SK-N-SH (cell line): ENCODE measurements around the gene P2RY6.

Source experiments
- CHD2 ChIP-seq: fragments of 150-350 bp; IDR thresholded peaks from 2 replicates; pipeline ENCODE4 v1.6.1; 2018; ENCODE audit warnings: low read length; ENCODE audit not compliant: partially characterized antibody
- CTCF ChIP-seq: fragments of 200-600 bp; sonication (generic); IDR thresholded peaks from 2 replicates; pipeline ENCODE4 v1.6.1; 2017; ENCODE audit warnings: antibody characterized with exemption, mild to moderate bottlenecking, moderate library complexity
- EZH2phosphoT487 ChIP-seq: fragments of 200-600 bp; sonication (generic); IDR thresholded peaks from 2 replicates; pipeline ENCODE4 v1.6.1; 2017; ENCODE audit warnings: low read depth, mixed run types, mild to moderate bottlenecking, antibody characterized with exemption, moderate library complexity, borderline replicate concordance
- FOXJ3 ChIP-seq: sonication (generic); formaldehyde crosslinking; IDR thresholded peaks from 2 replicates; pipeline ENCODE4 v1.5.1; 2020; ENCODE audit warnings: mild to moderate bottlenecking, missing genetic modification reagents
- MAX ChIP-seq: IDR thresholded peaks from 2 replicates; pipeline ENCODE4 v1.4.0; 2012; ENCODE audit warnings: low read depth
- POLR2AphosphoS5 ChIP-seq: IDR thresholded peaks from 2 replicates; pipeline ENCODE4 v1.6.1; 2012; ENCODE audit warnings: low read depth, low read length
- RCOR1 ChIP-seq: fragments of 150-350 bp; IDR thresholded peaks from 2 replicates; pipeline ENCODE4 v1.6.1; 2017; ENCODE audit warnings: antibody characterized with exemption, low read length
- REST ChIP-seq: IDR thresholded peaks from 2 replicates; pipeline ENCODE4 v1.6.1; 2012; ENCODE audit warnings: mild to moderate bottlenecking, low read depth, low read length, moderate library complexity
- RFX5 ChIP-seq: IDR thresholded peaks from 2 replicates; pipeline ENCODE4 v1.6.1; 2012; ENCODE audit warnings: mild to moderate bottlenecking, improper control_type of control experiment, low read length
- TF ChIP-seq, protein P1 (sequence below): IDR thresholded peaks from 2 replicates; pipeline ENCODE4 v1.4.0; 2012; ENCODE audit warnings: low read depth, borderline replicate concordance

- TF ChIP-seq RCOR1: no peak
- TF ChIP-seq CTCF: no peak
- no peak for TF ChIP-seq CHD2
- no peak for TF ChIP-seq FOXJ3 (CRISPR knock-in tag)
- TF ChIP-seq, protein P1, sequence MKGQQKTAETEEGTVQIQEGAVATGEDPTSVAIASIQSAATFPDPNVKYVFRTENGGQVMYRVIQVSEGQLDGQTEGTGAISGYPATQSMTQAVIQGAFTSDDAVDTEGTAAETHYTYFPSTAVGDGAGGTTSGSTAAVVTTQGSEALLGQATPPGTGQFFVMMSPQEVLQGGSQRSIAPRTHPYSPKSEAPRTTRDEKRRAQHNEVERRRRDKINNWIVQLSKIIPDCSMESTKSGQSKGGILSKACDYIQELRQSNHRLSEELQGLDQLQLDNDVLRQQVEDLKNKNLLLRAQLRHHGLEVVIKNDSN: 0 out of 2 replicates have a peak, but pooled peaks have one; percentile 12
- TF ChIP-seq REST: peak; percentile 16; the same call in 1 of the 2 replicates
- TF ChIP-seq EZH2phosphoT487: no peak
- peak; percentile 73; the same call in 1 of the 2 replicates for TF ChIP-seq MAX
- TF ChIP-seq POLR2AphosphoS5: peak; percentile 49; the same call in 1 of the 2 replicates
- no peak for TF ChIP-seq RFX5
Observed at GRCh38 chr11:73308961-73309919, 37.1 kb downstream of the P2RY6 start.
